T-cell (primary cell): ENCODE results near the gene LECT2. TPM values are rescaled to one million over a fixed set of nuclear protein-coding genes. Genes with fewer than 3 reads are reported as not detected.

Experiments used
- ATAC-seq, 4 experiments: fragments of 200-7000 bp in 3 of 4; fragments of 150-1000 bp in 1 of 4; cut with Tn5 transposase; replicated peaks in 1 of 4; 1 replicate in 3 of 4; 2 replicates in 1 of 4; pipeline ENCODE4 v1.10.0; 2021; ENCODE audit warnings: moderate library complexity in 3 of 4, mild to moderate bottlenecking in 2 of 4, moderate number of reproducible peaks in 1 of 4
- CTCF ChIA-PET, 2 donors: fragments of 300-600 bp; sonication (Branson Sonifier 250); formaldehyde crosslinking; loops; one replicate each; lab custom pipeline; 2022; ENCODE audit warnings: antibody characterized with exemption in 2 of 2; lab: Charles Lee
- POLR2A ChIA-PET, 2 donors: fragments of 300-600 bp; sonication (Branson Sonifier 250); formaldehyde crosslinking; loops; one replicate each; lab custom pipeline; 2022; ENCODE audit warnings: antibody characterized with exemption in 2 of 2; lab: Charles Lee
- DNase-seq, 35 experiments: peaks; one replicate each; pipeline versions ENCODE4 v3.0.0 to v3.0.0-alpha.2; 2013 to 2023
- H3K27ac ChIP-seq: one replicate; pipeline ENCODE4 v1.5.1; 2013; ENCODE audit warnings: low read length
- H3K27me3 ChIP-seq, 2 experiments: replicated peaks in 1 of 2; 1 replicate in 1 of 2; 2 replicates in 1 of 2; pipeline versions ENCODE4 v1.6.1 to v1.7.0; 2013; ENCODE audit warnings: low read length in 1 of 2, mixed read lengths in 1 of 2; ENCODE audit not compliant: control insufficient read depth in 2 of 2, insufficient read depth in 2 of 2; ENCODE audit errors: extremely low read depth in 1 of 2
- H3K36me3 ChIP-seq, 2 donors: 1 replicate in 1 of 2; 2 replicates in 1 of 2; pipeline versions ENCODE4 v1.6.1 to v1.7.0; 2013; ENCODE audit warnings: low read length in 1 of 2; ENCODE audit not compliant: control insufficient read depth in 2 of 2, insufficient read depth in 1 of 2; ENCODE audit errors: extremely low read depth in 1 of 2
- H3K4me1 ChIP-seq, 2 experiments: 1 replicate in 1 of 2; 2 replicates in 1 of 2; pipeline versions ENCODE4 v1.6.1 to v1.7.0; 2013; ENCODE audit warnings: low read length in 2 of 2, mixed read lengths in 1 of 2; ENCODE audit not compliant: insufficient read depth in 2 of 2, control insufficient read depth in 1 of 2; ENCODE audit errors: extremely low read depth in 1 of 2
- H3K4me3 ChIP-seq, 2 donors: 1 replicate in 1 of 2; 2 replicates in 1 of 2; pipeline versions ENCODE4 v1.5.1 to v1.7.0; 2013; ENCODE audit warnings: mild to moderate bottlenecking in 2 of 2, low read length in 1 of 2, moderate library complexity in 1 of 2; ENCODE audit not compliant: control insufficient read depth in 1 of 2; ENCODE audit errors: extremely low read depth in 1 of 2
- H3K9me3 ChIP-seq: 2 replicates; pipeline ENCODE4 v1.7.0; 2013
- H3K27ac Mint-ChIP-seq, 2 donors: one replicate each; pipeline ENCODE4 v1.8.0; 2020 to 2021; ENCODE audit warnings: mild to moderate bottlenecking in 2 of 2, mixed read lengths in 2 of 2
- H3K27me3 Mint-ChIP-seq, 2 donors: one replicate each; pipeline ENCODE4 v1.8.0; 2021 to 2022; ENCODE audit warnings: mixed read lengths in 2 of 2
- H3K36me3 Mint-ChIP-seq: one replicate; pipeline ENCODE4 v1.8.0; 2021; ENCODE audit warnings: mixed read lengths
- H3K4me1 Mint-ChIP-seq, 3 donors: one replicate each; pipeline ENCODE4 v1.8.0; 2020 to 2022; ENCODE audit warnings: mixed read lengths in 3 of 3, mild to moderate bottlenecking in 1 of 3
- H3K4me3 Mint-ChIP-seq, 3 donors: one replicate each; pipeline ENCODE4 v1.8.0; 2020 to 2022; ENCODE audit warnings: mild to moderate bottlenecking in 3 of 3, mixed read lengths in 3 of 3, moderate library complexity in 3 of 3
- H3K9me3 Mint-ChIP-seq, 3 donors: one replicate each; pipeline ENCODE4 v1.8.0; 2020 to 2022; ENCODE audit warnings: mixed read lengths in 3 of 3
- whole genome bisulfite sequencing: methylation state at CpG from one replicate; pipeline ENCODE4 v1.1.5; 2013; ENCODE audit warnings: missing lambda C conversion rate; ENCODE audit not compliant: insufficient coverage; 5-methylcytosine and 5-hydroxymethylcytosine counted together
- total RNA-seq, 35 experiments: library from RNA in 6 of 35; stranded (reverse) in 6 of 35; fragments of 120-200 nt in 1 of 35; gene quantifications; one replicate each; pipeline versions ENCODE4 v1.2.1 to v1.2.4 and lab custom pipeline; 2013 to 2026

LECT2 gene
- total RNA-seq, 5 donors from 2014 or later (not counting 1 experiment from before 2014, with no cell fraction given) = not detected

- CTCF ChIA-PET = no interaction called here
- H3K36me3 Mint-ChIP-seq = no peaks in the 10 kb centered on the region
Measured at GRCh38 chr5:135985951-135986350, 31.2 kb upstream of the LECT2 start.

GRCh38 chr5:135980620-135981019, 25.8 kb upstream of the LECT2 start:
- peaks cover 14 to 15% of the 10 kb centered on the region in 2 experiments for H3K27me3 ChIP-seq
- Mint-ChIP-seq H3K27me3 (peaks cover 22 to 23% of the 10 kb centered on the region in 2 donors), H3K27ac (no peak overlapping the region), H3K9me3 (peaks cover 0 to 3% (median 0%) of the 10 kb centered on the region in 3 donors), H3K4me3 (no peak overlapping the region), H3K4me1 (no peaks in the 10 kb centered on the region), H3K36me3 (no peaks in the 10 kb centered on the region)
- no CpG with 5 or more reads among the region's 1 CpG for WGBS
- CTCF ChIA-PET = interaction anchor here in 1 of 2 donors (0.6 kb wide), 1 partner anchor 1762 kb away, joined by 3 read pairs; no protein-coding TSS in a partner anchor
- POLR2A ChIA-PET = no interaction called here
- H3K4me3 ChIP-seq = no peak overlapping the region
- H3K27ac ChIP-seq = no peak overlapping the region
- no peak for ATAC-seq
- H3K36me3 ChIP-seq = no peaks in the 10 kb centered on the region
- peaks cover 0 to 4% of the 10 kb centered on the region in 2 experiments for H3K4me1 ChIP-seq
- DNase-seq = no peak
- H3K9me3 ChIP-seq = no peaks in the 10 kb centered on the region

More at GRCh38 chr5:135985951-135986350, 31.2 kb upstream of the LECT2 start:
- no peak for ATAC-seq
- H3K27me3 Mint-ChIP-seq = peaks cover 15 to 32% of the 10 kb centered on the region in 2 donors
- no peaks in the 10 kb centered on the region for H3K4me1 Mint-ChIP-seq
- H3K4me3 Mint-ChIP-seq = no peak overlapping the region
- H3K9me3 Mint-ChIP-seq = peaks cover 0 to 3% (median 0%) of the 10 kb centered on the region in 3 donors
- no peak for DNase-seq
- POLR2A ChIA-PET = no interaction called here
- Histone ChIP-seq H3K4me1 (no peaks in the 10 kb centered on the region), H3K9me3 (no peaks in the 10 kb centered on the region), H3K36me3 (no peaks in the 10 kb centered on the region), H3K27ac (no peak overlapping the region), H3K27me3 (peaks cover 0 to 11% of the 10 kb centered on the region in 2 experiments), H3K4me3 (no peak overlapping the region)
- no CpG with 5 or more reads among the region's 1 CpG for WGBS
- no peak overlapping the region for H3K27ac Mint-ChIP-seq

GRCh38 chr5:135979510-135979909, 24.7 kb upstream of the LECT2 start:
- Mint-ChIP-seq H3K27ac (no peak overlapping the region), H3K9me3 (peaks cover 0 to 3% (median 0%) of the 10 kb centered on the region in 3 donors), H3K27me3 (peaks cover 31 to 33% of the 10 kb centered on the region in 2 donors), H3K4me1 (no peaks in the 10 kb centered on the region), H3K36me3 (no peaks in the 10 kb centered on the region), H3K4me3 (no peak overlapping the region)
- ChIA-PET CTCF (no interaction called here), POLR2A (no interaction called here)
- Histone ChIP-seq H3K9me3 (no peaks in the 10 kb centered on the region), H3K4me1 (peaks cover 0 to 4% of the 10 kb centered on the region in 2 experiments), H3K27ac (no peak overlapping the region), H3K4me3 (no peak overlapping the region), H3K36me3 (no peaks in the 10 kb centered on the region), H3K27me3 (peaks cover 15 to 17% of the 10 kb centered on the region in 2 experiments)
- no peak for DNase-seq
- WGBS = 100% methylated on average over 1 of the region's 1 CpG
- no peak for ATAC-seq

GRCh38 chr5:135978993-135979392, 24.2 kb upstream of the LECT2 start:
- Mint-ChIP-seq H3K9me3 (peaks cover 0 to 3% (median 0%) of the 10 kb centered on the region in 3 donors), H3K4me3 (no peak overlapping the region), H3K36me3 (no peaks in the 10 kb centered on the region), H3K27me3 (peaks cover 35 to 37% of the 10 kb centered on the region in 2 donors), H3K4me1 (no peaks in the 10 kb centered on the region), H3K27ac (no peak overlapping the region)
- no CpG with 5 or more reads among the region's 2 CpGs for WGBS
- H3K36me3 ChIP-seq = no peaks in the 10 kb centered on the region
- H3K27ac ChIP-seq = no peak overlapping the region
- POLR2A ChIA-PET = no interaction called here
- peaks cover 15 to 17% of the 10 kb centered on the region in 2 experiments for H3K27me3 ChIP-seq
- ATAC-seq (no peak), DNase-seq (no peak)
- CTCF ChIA-PET = no interaction called here
- H3K9me3 ChIP-seq = no peaks in the 10 kb centered on the region
- no peak overlapping the region for H3K4me3 ChIP-seq
- peaks cover 0 to 4% of the 10 kb centered on the region in 2 experiments for H3K4me1 ChIP-seq

GRCh38 chr5:135978212-135978631, 23.4 kb upstream of the LECT2 start:
- Mint-ChIP-seq H3K9me3 (peaks cover 0 to 3% (median 0%) of the 10 kb centered on the region in 3 donors), H3K36me3 (no peaks in the 10 kb centered on the region), H3K4me3 (no peak overlapping the region), H3K4me1 (no peaks in the 10 kb centered on the region), H3K27ac (no peak overlapping the region), H3K27me3 (peaks cover 43 to 45% of the 10 kb centered on the region in 2 donors)
- ATAC-seq (no peak), DNase-seq (no peak)
- H3K36me3 ChIP-seq = no peaks in the 10 kb centered on the region
- CTCF ChIA-PET = interaction anchor here in 1 of 2 donors (0.8 kb wide), 1 partner anchor 103 kb away, joined by 3 read pairs; no protein-coding TSS in a partner anchor
- H3K9me3 ChIP-seq = no peaks in the 10 kb centered on the region
- H3K27ac ChIP-seq = no peak overlapping the region
- WGBS = no CpG with 5 or more reads among the region's 4 CpGs
- H3K4me3 ChIP-seq = no peak overlapping the region
- peaks cover 15 to 17% of the 10 kb centered on the region in 2 experiments for H3K27me3 ChIP-seq
- H3K4me1 ChIP-seq = peaks cover 0 to 4% of the 10 kb centered on the region in 2 experiments
- POLR2A ChIA-PET = no interaction called here

- Mint-ChIP-seq H3K4me3 (no peak overlapping the region), H3K27me3 (peaks cover 43 to 50% of the 10 kb centered on the region in 2 donors), H3K4me1 (no peaks in the 10 kb centered on the region), H3K27ac (no peak overlapping the region), H3K9me3 (peaks cover 0 to 3% (median 0%) of the 10 kb centered on the region in 3 donors), H3K36me3 (no peaks in the 10 kb centered on the region)
- 8% methylated on average over 17 of the region's 17 CpGs for WGBS
- peaks cover 0 to 4% of the 10 kb centered on the region in 2 experiments for H3K4me1 ChIP-seq
- H3K9me3 ChIP-seq = no peaks in the 10 kb centered on the region
- CTCF ChIA-PET = interaction anchor here in 1 of 2 donors (0.8 kb wide), 1 partner anchor 104 kb away, joined by 3 read pairs; no protein-coding TSS in a partner anchor
- no peaks in the 10 kb centered on the region for H3K36me3 ChIP-seq
- H3K27me3 ChIP-seq = peaks cover 15 to 17% of the 10 kb centered on the region in 2 experiments
- H3K4me3 ChIP-seq = no peak overlapping the region
- H3K27ac ChIP-seq = no peak overlapping the region
- DNase-seq (peak in 23 of 35 experiments; percentile 4 to 58 (median 25)), ATAC-seq (peak in 2 of 4 experiments; percentile 43 to 53)
- POLR2A ChIA-PET = no interaction called here
Measured at GRCh38 chr5:135977375-135977928, 22.7 kb upstream of the LECT2 start.
